Fibroblast of the aortic adventitia (primary cell): ENCODE measurements around the gene NFAM1. TPM values are rescaled to one million over a fixed set of nuclear protein-coding genes. Genes with fewer than 3 reads are reported as not detected.

ENCODE experiments used
- DNase-seq: peaks from one replicate; pipeline ENCODE4 v3.0.0-alpha.2; 2010; ENCODE audit warnings: low read depth
- H3K4me3 ChIP-seq: 2 replicates; pipeline ENCODE4 v1.5.1; 2011; ENCODE audit warnings: low read depth, mild to moderate bottlenecking, control low read depth, low read length, moderate library complexity
- CTCF ChIP-seq: IDR thresholded peaks from 2 replicates; pipeline ENCODE4 v1.5.1; 2011; ENCODE audit warnings: mild to moderate bottlenecking, low read length, control low read depth, inconsistent platforms; ENCODE audit not compliant: insufficient read depth
- total RNA-seq: library from RNA; depleted of rRNA; stranded (reverse); fragments of >200 nt; gene quantifications from 2 replicates; pipeline ENCODE4 v1.2.3, GENCODE V29; 2012; ENCODE audit warnings: low replicate concordance

The NFAM1 gene
- total RNA-seq, 1 donor = not detected

DNA sequence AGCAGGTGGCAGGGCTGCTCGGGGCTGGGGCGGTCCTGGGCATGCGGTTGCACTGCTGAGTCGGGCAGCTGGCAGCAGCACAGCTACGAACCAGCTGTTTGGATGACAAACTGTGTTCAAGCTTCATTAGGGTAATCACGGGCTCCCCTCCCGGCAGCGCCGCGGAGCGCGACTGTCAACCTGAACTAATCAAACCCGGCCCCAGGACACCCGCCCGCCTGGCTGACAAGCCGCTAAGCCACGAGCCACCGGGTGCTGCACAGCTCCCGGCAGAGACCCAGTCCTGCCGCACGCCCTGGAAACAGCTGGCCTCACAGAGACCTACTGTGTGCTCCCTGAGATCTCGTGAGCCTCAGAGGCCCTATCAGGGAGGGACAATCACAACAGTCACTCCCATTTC is 101.2 kb downstream of the NFAM1 start:
- H3K4me3 ChIP-seq = no peak overlapping the region
- no peak for TF ChIP-seq CTCF
- no peak for DNase-seq

Other genes with a start within 250 kb of the NFAM1 start
- gene TCF20, start 161.8 kb downstream of the NFAM1 start, total RNA-seq = 15.1 and 27.4 TPM in 2 replicates
- gene RRP7A, start 87.4 kb upstream of the NFAM1 start, total RNA-seq = 12.0 and 18.6 TPM in 2 replicates
- 2.0 and 2.2 TPM in 2 replicates for gene SERHL2, start 121.6 kb upstream of the NFAM1 start, total RNA-seq
- 28.6 and 34.1 TPM in 2 replicates for gene POLDIP3, start 182.5 kb upstream of the NFAM1 start, total RNA-seq
- 1.5 and 3.5 TPM in 2 replicates for gene ATP5MGL, start 208.2 kb upstream of the NFAM1 start, total RNA-seq
- gene CYB5R3, start 217.0 kb upstream of the NFAM1 start, total RNA-seq = 44.4 and 113 TPM in 2 replicates